GM18505 (cell line): ENCODE measurements around the gene DIP2A.

Source experiments
- ATAC-seq: cut with Tn5 transposase; IDR thresholded peaks from one replicate; pipeline ENCODE4 v1.9.1; 2021; ENCODE audit not compliant: unreplicated experiment
- POLR2A ChIP-seq: IDR thresholded peaks from 4 replicates; pipeline ENCODE4 v1.6.1; 2011; ENCODE audit warnings: borderline replicate concordance; ENCODE audit not compliant: insufficient read depth, insufficient read length; ENCODE audit errors: extremely low read depth

Gene DIP2A

DNA sequence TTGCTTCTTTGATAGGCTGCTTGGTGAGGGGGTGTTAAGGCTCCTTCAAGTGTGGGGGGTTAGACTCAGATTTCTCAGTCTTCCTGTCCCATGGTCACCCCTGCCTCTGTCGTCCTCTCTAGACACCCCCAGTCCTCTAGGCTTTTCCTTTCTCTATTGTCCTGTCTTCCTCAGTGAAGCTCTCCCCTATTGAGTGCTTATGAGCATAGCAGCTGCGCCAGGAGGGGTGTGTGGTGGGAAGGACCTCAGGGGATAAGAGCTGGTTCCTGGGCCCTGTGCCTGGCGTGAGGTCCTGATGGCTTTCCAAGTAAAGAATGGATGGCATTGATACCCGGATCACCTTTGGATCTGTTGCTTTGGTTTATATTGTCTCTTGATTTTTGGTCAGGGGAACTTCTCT lies 69.1 kb downstream of the DIP2A start:
- no peak for TF ChIP-seq POLR2A
- no peak for ATAC-seq

- ATAC-seq = no peak
Observed at GRCh38 chr21:46532080-46532479, 73.4 kb downstream of the DIP2A start.

GRCh38 chr21:46537026-46537425 lies 78.3 kb downstream of the DIP2A start:
- no peak for ATAC-seq
- TF ChIP-seq POLR2A = no peak

More at GRCh38 chr21:46532080-46532479, 73.4 kb downstream of the DIP2A start:
- TF ChIP-seq POLR2A = no peak

DNA sequence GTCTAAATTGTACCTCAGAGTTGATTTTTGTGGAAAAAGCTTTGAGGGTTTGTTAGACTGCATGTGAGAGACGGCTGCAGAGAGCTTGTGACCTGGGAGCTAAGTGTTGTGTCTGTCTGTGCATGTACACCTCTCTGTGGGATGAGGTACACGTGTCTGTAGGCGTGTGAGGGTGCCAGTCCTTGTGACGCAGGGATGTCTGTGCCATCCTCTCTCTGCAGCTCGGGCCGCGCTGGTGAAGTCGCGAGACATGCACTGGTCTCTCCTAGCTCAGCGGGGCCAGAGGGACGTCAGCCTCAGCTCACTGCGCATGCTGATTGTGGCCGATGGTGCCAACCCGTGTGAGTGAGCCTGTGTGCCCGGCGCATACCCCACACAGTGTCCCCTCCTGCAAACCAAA lies 79.6 kb downstream of the DIP2A start:
- no peak for ATAC-seq
- no peak for TF ChIP-seq POLR2A

- TF ChIP-seq POLR2A = no peak
- ATAC-seq = no peak
Observed at GRCh38 chr21:46538851-46539666, 80.4 kb downstream of the DIP2A start.

DNA sequence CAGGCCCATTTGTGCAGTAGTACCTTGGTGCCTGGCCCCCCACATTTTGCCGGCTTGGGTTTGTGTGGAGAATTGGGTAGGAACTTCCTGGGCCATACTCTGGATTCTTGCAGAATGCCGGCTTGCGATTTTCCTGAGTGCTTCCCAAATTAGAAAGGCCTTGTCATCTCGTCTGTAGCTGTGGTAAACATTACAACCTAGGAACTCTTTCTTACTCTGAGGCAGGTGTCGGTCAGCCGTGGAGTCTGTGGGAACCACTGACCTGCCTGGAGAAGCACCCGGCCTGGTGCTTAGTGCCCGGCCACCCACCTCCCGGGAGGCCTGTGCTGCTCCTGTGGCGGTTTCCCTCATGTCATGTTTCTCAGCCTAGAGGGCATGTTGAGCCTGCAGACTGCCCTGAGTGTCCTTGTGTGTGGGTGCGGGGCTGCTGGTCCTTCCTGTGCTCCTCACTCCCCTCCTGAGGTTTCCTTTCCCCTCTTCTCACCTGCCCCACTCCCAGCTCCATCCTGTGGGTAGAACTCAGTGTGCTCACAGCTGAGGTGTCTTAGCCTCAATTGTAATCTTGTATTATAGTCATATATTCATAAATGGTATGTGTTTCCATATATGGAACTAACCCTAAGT lies 81.5 kb downstream of the DIP2A start:
- no peak for TF ChIP-seq POLR2A
- no peak for ATAC-seq

DNA sequence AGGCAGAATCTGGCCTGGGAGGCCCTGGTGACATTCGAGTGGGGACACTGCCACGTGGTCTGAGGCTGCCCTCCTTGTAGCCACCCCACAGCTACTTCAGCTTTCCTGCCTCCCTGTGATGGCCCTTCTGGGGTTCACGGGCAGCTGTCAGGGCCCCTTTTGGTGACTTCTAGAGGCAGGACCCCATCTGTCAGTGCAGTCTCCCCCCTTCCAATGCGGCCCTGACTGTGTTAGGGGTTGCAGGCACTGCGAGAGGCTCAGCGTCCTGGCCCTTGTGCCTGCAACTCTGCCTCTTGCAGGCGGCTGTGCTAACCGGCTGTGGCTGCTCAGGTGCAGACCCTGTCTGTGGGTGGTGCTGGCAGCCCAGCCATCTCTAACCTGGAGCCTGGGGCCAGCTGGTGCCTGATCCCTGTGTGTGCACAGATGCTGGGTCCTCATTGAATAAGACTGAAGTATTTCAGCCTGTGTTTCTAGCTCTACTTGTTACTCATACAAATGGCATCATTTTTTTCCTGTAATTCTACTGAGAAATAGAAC lies 84.0 kb downstream of the DIP2A start:
- no peak for TF ChIP-seq POLR2A
- ATAC-seq = no peak

- no peak for TF ChIP-seq POLR2A
Observed at GRCh38 chr21:46543306-46543705, 84.6 kb downstream of the DIP2A start.

GRCh38 chr21:46544003-46544402 lies 85.3 kb downstream of the DIP2A start:
- no peak for ATAC-seq

More at GRCh38 chr21:46543306-46543705, 84.6 kb downstream of the DIP2A start:
- no peak for ATAC-seq

DNA sequence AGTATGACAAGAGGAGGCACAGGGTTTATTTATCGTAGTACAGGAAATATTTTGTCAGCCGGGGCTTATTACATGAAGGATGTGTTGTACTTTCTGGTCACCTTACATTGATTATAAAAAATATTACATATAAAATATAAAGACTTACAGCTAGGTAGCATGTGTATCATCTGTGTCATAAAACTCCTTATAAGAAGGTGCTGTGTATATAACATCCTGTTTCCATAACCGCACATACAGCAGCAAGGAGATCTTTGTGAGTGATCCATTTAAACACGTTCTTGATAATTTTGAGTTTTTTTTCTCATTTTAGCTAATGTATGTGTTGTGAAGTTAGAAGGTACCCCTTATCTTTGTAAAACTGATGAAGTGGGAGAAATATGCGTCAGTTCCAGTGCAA lies 86.1 kb downstream of the DIP2A start:
- TF ChIP-seq POLR2A = no peak
- no peak for ATAC-seq

More at GRCh38 chr21:46544003-46544402, 85.3 kb downstream of the DIP2A start:
- no peak for TF ChIP-seq POLR2A

DNA sequence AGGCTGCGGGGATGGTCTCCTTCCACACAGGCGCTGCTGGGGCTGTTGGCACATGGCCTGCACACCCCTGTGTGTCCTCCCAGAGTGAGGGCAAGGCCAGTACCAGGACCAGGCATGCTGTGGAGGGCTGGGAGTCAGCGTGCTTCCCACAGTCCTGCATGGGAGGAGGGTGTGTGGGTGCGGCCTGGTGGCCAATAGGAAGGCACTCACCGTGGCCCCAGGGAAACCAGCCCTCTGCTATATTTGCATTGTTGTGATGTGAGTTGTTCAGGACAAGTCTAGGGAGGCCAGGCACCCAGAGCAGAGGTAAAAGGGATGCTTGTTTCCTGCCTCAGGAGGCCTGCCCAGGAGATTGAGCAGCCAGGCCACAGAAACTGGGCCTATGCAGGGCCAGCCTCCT lies 86.7 kb downstream of the DIP2A start:
- ATAC-seq = no peak
- no peak for TF ChIP-seq POLR2A

GRCh38 chr21:46545911-46546310 lies 87.2 kb downstream of the DIP2A start:
- TF ChIP-seq POLR2A = no peak
- ATAC-seq = no peak

DNA sequence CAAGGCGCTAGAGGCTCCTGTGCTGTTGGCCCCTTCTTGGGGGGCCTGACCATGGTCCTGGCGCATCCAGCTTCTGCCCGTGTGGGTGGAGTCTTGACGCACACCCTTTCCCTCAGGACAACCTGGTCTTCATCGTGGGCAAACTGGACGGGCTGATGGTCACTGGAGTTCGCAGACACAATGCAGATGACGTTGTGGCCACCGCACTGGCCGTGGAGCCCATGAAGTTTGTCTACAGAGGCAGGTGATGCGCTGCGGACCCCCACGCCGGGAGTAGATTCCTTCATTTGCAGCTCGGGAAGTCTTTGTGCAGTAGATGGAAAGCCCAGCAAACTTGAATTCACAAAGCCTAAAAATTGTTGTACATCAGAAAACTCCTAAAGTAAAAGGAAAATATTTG lies 88.1 kb downstream of the DIP2A start:
- no peak for ATAC-seq
- no peak for TF ChIP-seq POLR2A

- no peak for TF ChIP-seq POLR2A
- ATAC-seq = no peak
Observed at GRCh38 chr21:46549650-46550049, 91.0 kb downstream of the DIP2A start.
